GM12878 (cell line): Measurements from ENCODE around the gene CITED1. TPM values are rescaled to one million over a fixed set of nuclear protein-coding genes. Genes with fewer than 3 reads are reported as not detected.

Experiments
- ATAC-seq: fragments of 200-7000 bp; cut with Tn5 transposase; 3 replicates; pipeline ENCODE4 v1.9.1; 2020; ENCODE audit warnings: mild to moderate bottlenecking, moderate library complexity
- Bru-seq: library from RNA; stranded (reverse); fragments of 400-500 nt; gene quantifications from one replicate; lab custom pipeline; 2021; lab: Mats Ljungman, UMichigan
- BruChase-seq, 2 experiments: library from RNA; stranded (reverse); fragments of 400-500 nt; gene quantifications; one replicate each; lab custom pipeline; 2021; lab: Mats Ljungman, UMichigan
- BruUV-seq: library from RNA; stranded (reverse); fragments of 400-500 nt; replicated peaks from 2 replicates; lab custom pipeline; 2021; lab: Mats Ljungman, UMichigan
- CTCF ChIA-PET: fragments of 300-600 bp; sonication (Branson Sonifier 250); formaldehyde crosslinking; extraction: SDS; loops from one replicate; lab custom pipeline; 2021; ENCODE audit warnings: inconsistent platforms; lab: Yijun Ruan, JAX
- POLR2A ChIA-PET: fragments of 350-600 bp; formaldehyde crosslinking; extraction: SDS; loops from one replicate; lab custom pipeline; 2021; ENCODE audit warnings: inconsistent platforms; lab: Charles Lee
- RAD21 ChIA-PET: fragments of 300-600 bp; sonication (Branson Sonifier 250); formaldehyde crosslinking; loops from one replicate; lab custom pipeline; 2023; ENCODE audit warnings: antibody characterized with exemption; ENCODE audit not compliant: unreplicated experiment; lab: Charles Lee
- SMC1A ChIA-PET: fragments of 300-600 bp; sonication (Branson Sonifier 250); formaldehyde crosslinking; loops from one replicate; lab custom pipeline; 2023; ENCODE audit not compliant: unreplicated experiment, uncharacterized antibody; lab: Charles Lee
- DNase-seq: peaks from one replicate; pipeline ENCODE4 v3.0.0-alpha.2; 2011; ENCODE audit warnings: low read depth, low spot score
- FAIRE-seq: peaks from 3 replicates; lab custom pipeline; 2011; peaks lifted over from hg19 to GRCh38; lab: Jason Lieb, UNC
- H2AFZ ChIP-seq: 2 replicates; pipeline ENCODE4 v1.6.0; 2011; ENCODE audit warnings: low read depth, low read length, control low read depth; ENCODE audit not compliant: control insufficient read depth
- H3K27ac ChIP-seq: 2 replicates; pipeline ENCODE4 v1.5.1; 2011; ENCODE audit warnings: control low read depth; ENCODE audit not compliant: control insufficient read depth, insufficient read depth
- H3K27me3 ChIP-seq, 2 experiments: replicated peaks in 1 of 2; 2 replicates each; pipeline versions ENCODE4 v1.6.0 to v1.6.1; 2011; ENCODE audit warnings: low read length in 1 of 2; ENCODE audit not compliant: control insufficient read depth in 2 of 2, insufficient read depth in 2 of 2
- H3K36me3 ChIP-seq, 2 experiments: 2 replicates each; pipeline ENCODE4 v1.5.1; 2011; ENCODE audit warnings: low read length in 1 of 2; ENCODE audit not compliant: control insufficient read depth in 2 of 2, insufficient read depth in 2 of 2
- H3K4me1 ChIP-seq: 2 replicates; pipeline ENCODE4 v1.6.1; 2011; ENCODE audit warnings: mild to moderate bottlenecking, low read length, moderate library complexity, mixed read lengths; ENCODE audit not compliant: control insufficient read depth, insufficient read depth
- H3K4me2 ChIP-seq: 2 replicates; pipeline ENCODE4 v1.6.0; 2011; ENCODE audit warnings: control low read depth; ENCODE audit not compliant: control insufficient read depth, insufficient read depth
- H3K4me3 ChIP-seq: fragments of 200-600 bp; sonication (generic); 2 replicates; pipeline ENCODE4 v1.5.1; 2016
- H3K79me2 ChIP-seq: 2 replicates; pipeline ENCODE4 v1.6.0; 2011; ENCODE audit warnings: low read length; ENCODE audit not compliant: control insufficient read depth, insufficient read depth
- H3K9ac ChIP-seq: 2 replicates; pipeline ENCODE4 v1.8.0; 2011; ENCODE audit warnings: low read length, control low read depth, mixed read lengths; ENCODE audit not compliant: control insufficient read depth, insufficient read depth
- H3K9me3 ChIP-seq: replicated peaks from 3 replicates; pipeline ENCODE4 v1.5.1; 2011; ENCODE audit warnings: mild to moderate bottlenecking, low read length; ENCODE audit not compliant: control insufficient read depth, insufficient read depth
- H4K20me1 ChIP-seq: 2 replicates; pipeline ENCODE4 v1.6.0; 2011; ENCODE audit not compliant: control insufficient read depth, insufficient read depth
- CBX5 ChIP-seq: sonication (generic); IDR thresholded peaks from 2 replicates; pipeline ENCODE4 v1.6.1; 2016; ENCODE audit warnings: low read depth, moderate library complexity, mild to moderate bottlenecking, inconsistent platforms
- CHD4 ChIP-seq: fragments of 200-600 bp; sonication (generic); IDR thresholded peaks from 2 replicates; pipeline ENCODE4 v1.6.1; 2016; ENCODE audit warnings: mild to moderate bottlenecking
- EGR1 ChIP-seq, 2 experiments: IDR thresholded peaks; 1 replicate in 1 of 2; 2 replicates in 1 of 2; pipeline ENCODE4 v1.6.1; 2011 to 2012; ENCODE audit warnings: low read depth in 2 of 2, low read length in 2 of 2, borderline replicate concordance in 1 of 2, mild to moderate bottlenecking in 1 of 2, moderate library complexity in 1 of 2
- EP300 ChIP-seq, 2 experiments: fragments of 150-350 bp in 1 of 2; IDR thresholded peaks; 2 replicates each; pipeline ENCODE4 v1.6.1; 2011 to 2012; ENCODE audit warnings: low read depth in 2 of 2, low read length in 2 of 2, borderline replicate concordance in 1 of 2, improper control_type of control experiment in 1 of 2, inconsistent platforms in 1 of 2; ENCODE audit not compliant: control insufficient read depth in 1 of 2
- ETV6 ChIP-seq, 2 experiments: fragments of 450-650 bp in 1 of 2; IDR thresholded peaks in 1 of 2; conservative IDR thresholded peaks in 1 of 2; 2 replicates each; pipeline ENCODE4 v1.6.1; 2014; ENCODE audit warnings: antibody characterized with exemption in 1 of 2, borderline replicate concordance in 1 of 2, low read depth in 1 of 2, mild to moderate bottlenecking in 1 of 2, moderate library complexity in 1 of 2
- IRF4 ChIP-seq: IDR thresholded peaks from 2 replicates; pipeline ENCODE4 v1.6.1; 2011; ENCODE audit warnings: low read depth, low read length
- MYC ChIP-seq: IDR thresholded peaks from 2 replicates; pipeline ENCODE4 v1.6.1; 2011; ENCODE audit warnings: mild to moderate bottlenecking, low read length, moderate library complexity, inconsistent platforms; ENCODE audit not compliant: insufficient read depth, insufficient replicate concordance, insufficient read length, severe bottlenecking
- POLR2AphosphoS2 ChIP-seq: IDR thresholded peaks from 2 replicates; pipeline ENCODE4 v1.6.1; 2011; ENCODE audit warnings: low read depth, mild to moderate bottlenecking, low read length, improper control_type of control experiment, moderate library complexity
- SUPT20H ChIP-seq: IDR thresholded peaks from 2 replicates; pipeline ENCODE4 v1.6.1; 2011; ENCODE audit warnings: low read depth, mild to moderate bottlenecking, low read length, moderate library complexity, borderline replicate concordance; ENCODE audit not compliant: control insufficient read depth
- YY1 ChIP-seq: IDR thresholded peaks from 2 replicates; pipeline ENCODE4 v1.6.1; 2011; ENCODE audit warnings: low read depth, mild to moderate bottlenecking, low read length
- ZNF622 ChIP-seq: fragments of 450-650 bp; IDR thresholded peaks from 2 replicates; pipeline ENCODE4 v1.6.1; 2017; ENCODE audit warnings: mild to moderate bottlenecking, inconsistent platforms
- WGBS: methylation state at CpG from one replicate; pipeline ENCODE4 v1.1.6; 2016; ENCODE audit warnings: low lambda C conversion rate; ENCODE audit not compliant: insufficient replicate concordance, insufficient coverage; ENCODE audit errors: missing lambda C conversion rate; 5-methylcytosine and 5-hydroxymethylcytosine counted together
- in situ Hi-C: fragments of 300-500 bp; cut with MboI; formaldehyde crosslinking; loops from 9 replicates; pipeline ENCODE4 v1.14.3; 2018; ENCODE audit warnings: mixed read lengths
- intact Hi-C: fragments of 100-400 bp; cut with micrococcal nuclease; formaldehyde crosslinking; loops from one replicate; pipeline ENCODE4 v1.14.2; 2022; ENCODE audit not compliant: unreplicated experiment
- long read RNA-seq, 2 experiments: library from polyadenylated mRNA; unstranded; transcript quantifications; one replicate each; pipeline ENCODE4 v2.0.0, GENCODE V29; 2019 to 2020
- polyA minus RNA-seq, 3 experiments: library from RNA; depleted of rRNA, polyadenylated mRNA; stranded (reverse); fragments of >200 nt; gene quantifications; 2 replicates each; pipeline ENCODE4 v1.2.3, GENCODE V29; 2011
- polyA plus RNA-seq, 11 experiments: library from polyadenylated mRNA; depleted of rRNA in 4 of 11; unstranded in 6 of 11; stranded (reverse) in 5 of 11; fragments of >200 nt; fragmentation: Nextera tagmentation in 4 of 11; fragmentation: Illumina TruSeq in 1 of 11; extraction: Ambion mirVana in 4 of 11; extraction: Trizol in 1 of 11; gene quantifications; 1 replicate in 1 of 11; 2 replicates in 10 of 11; pipeline versions ENCODE4 v1.2.1 to v1.2.3, GENCODE V29; 2011 to 2016; ENCODE audit warnings: inconsistent platforms in 2 of 11, missing spikeins in 2 of 11, low read depth in 1 of 11
- total RNA-seq, 4 experiments: library from RNA; depleted of rRNA in 3 of 4; stranded (reverse); fragments of >200 nt in 3 of 4; fragmentation: Illumina TruSeq in 1 of 4; extraction: Trizol in 1 of 4; gene quantifications; 2 replicates each; pipeline versions ENCODE4 v1.2.1 to v1.2.3, GENCODE V29; 2013 to 2021
- TF ChIP-seq, protein P1 (sequence below): fragments of 450-650 bp; IDR thresholded peaks from 2 replicates; pipeline ENCODE4 v1.6.1; 2018; ENCODE audit warnings: mild to moderate bottlenecking, low read depth, moderate library complexity; ENCODE audit not compliant: partially characterized antibody

The CITED1 gene
- not detected in 2 replicates for total RNA-seq (2013; cell fraction: nucleolus; rRNA removed)
- 0.22 TPM in 1 of 2 replicates, not detected in the other for total RNA-seq (2014; rRNA removed)
- not detected in 2 replicates for total RNA-seq (2014; rRNA removed; fragmentation: Illumina TruSeq; extraction: Trizol)
- not detected in 2 replicates for total RNA-seq (2021)
- not detected for polyA plus RNA-seq (2011; ENCODE audit: low read depth)
- 0.30 TPM in 1 of 2 replicates, not detected in the other for polyA plus RNA-seq (2011; rRNA removed)
- polyA plus RNA-seq (2011; cell fraction: cytosol; rRNA removed) = 0.10 TPM in 1 of 2 replicates, not detected in the other
- polyA plus RNA-seq (2011; cell fraction: nucleus; rRNA removed) = 0.33 TPM in 1 of 2 replicates, not detected in the other
- not detected in 2 replicates for polyA plus RNA-seq (2012)
- not detected in 2 replicates for polyA plus RNA-seq (2014; fragmentation: Illumina TruSeq; extraction: Trizol)
- polyA plus RNA-seq (2014; fragmentation: Nextera tagmentation; extraction: Ambion mirVana) = not detected
- polyA plus RNA-seq (2014; rRNA removed) = 0.36 and 0.56 TPM in 2 replicates
- polyA plus RNA-seq (2016; fragmentation: Nextera tagmentation; extraction: Ambion mirVana) = not detected
- 0.26 TPM in 1 of 2 replicates, not detected in the other for polyA minus RNA-seq (2011; rRNA and poly(A)+ RNA removed)
- not detected in 2 replicates for polyA minus RNA-seq (2011; cell fraction: cytosol; rRNA and poly(A)+ RNA removed)
- not detected in 2 replicates for polyA minus RNA-seq (2011; cell fraction: nucleus; rRNA and poly(A)+ RNA removed)
- Bru-seq, nascent RNA = percentile 8 among the genes with signal in this experiment
- BruChase-seq, experiment 1, labeled RNA remaining after a 6-hour chase = not detected
- BruChase-seq, experiment 2, labeled RNA remaining after a 2-hour chase = not detected
- long read RNA-seq, experiment 1 = 0 reads
- long read RNA-seq, experiment 2 = 0 reads

DNA sequence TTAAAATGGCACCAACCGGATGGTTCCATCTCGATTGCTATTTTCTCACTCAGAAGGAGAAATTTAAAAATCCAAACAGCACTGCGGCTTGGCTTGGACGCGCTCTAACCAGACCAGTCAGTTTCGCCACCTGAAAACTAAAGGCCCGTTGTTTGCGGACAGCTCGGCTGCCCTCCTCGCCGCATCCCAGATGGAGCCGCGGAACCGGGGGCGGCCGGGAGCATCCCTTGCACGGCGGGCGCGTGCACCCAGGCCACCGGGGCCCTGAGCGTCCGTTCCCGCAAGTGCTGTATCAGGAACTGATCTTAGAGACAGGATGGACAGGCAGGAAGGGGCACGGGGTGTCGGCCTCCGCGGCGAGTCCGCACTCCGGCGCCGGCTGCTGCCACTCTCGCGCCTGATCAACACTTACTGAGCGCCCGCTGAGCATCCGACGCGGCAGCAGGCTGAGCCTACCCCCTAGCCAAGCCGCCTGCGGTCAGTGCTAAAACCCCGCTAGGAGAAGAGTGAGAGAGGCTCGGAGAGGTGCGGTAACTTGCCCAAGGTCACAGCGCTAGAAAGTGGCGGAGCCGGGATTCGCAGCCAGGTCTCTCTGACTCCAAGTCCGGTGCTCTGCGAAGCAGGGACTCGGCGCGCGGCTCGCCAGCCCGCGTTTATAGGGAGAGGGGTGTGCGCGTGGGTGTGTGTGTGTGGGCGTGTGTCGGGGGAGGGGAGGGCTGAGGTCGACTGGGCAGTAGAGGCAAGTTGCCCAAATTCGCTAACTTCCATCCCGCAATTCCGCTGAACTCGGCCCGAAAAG, at the start of gene CITED1:
CITED1 (minus strand) TSS at position 629 of the 799 bp plus-strand sequence. CDS start 3,045 bp downstream, outside the sequence.
- Histone ChIP-seq H4K20me1 (no peaks in the 10 kb centered on the region), H3K27me3 (peaks cover 7 to 26% of the 10 kb centered on the region in 2 experiments), H3K4me1 (no peaks in the 10 kb centered on the region), H2AFZ (no peak within 1 kb of the TSS), H3K9ac (no peak within 1 kb of the TSS), H3K9me3 (no peaks in the 10 kb centered on the region; the same call in 1 of the 3 replicates), H3K27ac (no peak within 1 kb of the TSS), H3K4me2 (peak within 1 kb of the TSS; percentile 71), H3K4me3 (peak within 1 kb of the TSS; percentile 27; the same call in 1 of the 2 replicates), H3K79me2 (no peaks in the 10 kb centered on the region), H3K36me3 (no peaks in the 10 kb centered on the region)
- ChIA-PET SMC1A (no interaction called here), POLR2A (no interaction called here), RAD21 (no interaction called here), CTCF (no interaction called here)
- in situ Hi-C loops = no loop called here
- no TSS peak for BruUV-seq
- FAIRE-seq (no peak), ATAC-seq (peak; percentile 28), DNase-seq (no peak)
- 32% methylated on average over 54 of the region's 68 CpGs for WGBS
- intact Hi-C loops = no loop called here
- TF ChIP-seq EP300 (IDR thresholded peaks at IDR 0.05; ENCODE audit: borderline replicate concordance in 1 of 2, control insufficient read depth in 1 of 2, low read depth in 2 of 2, low read length in 2 of 2) (no peak), CBX5 (no peak), SUPT20H (no peak), POLR2AphosphoS2 (no peak), ZNF622 (no peak), MYC (no peak), IRF4 (no peak), EGR1 (IDR thresholded peaks at IDR 0.05; ENCODE audit: borderline replicate concordance in 1 of 2, low read depth in 2 of 2, low read length in 2 of 2) (no peak), ETV6 (conservative IDR thresholded peaks at IDR 0.05 in 1 of 2, IDR thresholded peaks at IDR 0.05 in 1 of 2; ENCODE audit: borderline replicate concordance in 1 of 2, low read depth in 1 of 2) (no peak), YY1 (no peak), CHD4 (no peak)
- TF ChIP-seq, protein P1, sequence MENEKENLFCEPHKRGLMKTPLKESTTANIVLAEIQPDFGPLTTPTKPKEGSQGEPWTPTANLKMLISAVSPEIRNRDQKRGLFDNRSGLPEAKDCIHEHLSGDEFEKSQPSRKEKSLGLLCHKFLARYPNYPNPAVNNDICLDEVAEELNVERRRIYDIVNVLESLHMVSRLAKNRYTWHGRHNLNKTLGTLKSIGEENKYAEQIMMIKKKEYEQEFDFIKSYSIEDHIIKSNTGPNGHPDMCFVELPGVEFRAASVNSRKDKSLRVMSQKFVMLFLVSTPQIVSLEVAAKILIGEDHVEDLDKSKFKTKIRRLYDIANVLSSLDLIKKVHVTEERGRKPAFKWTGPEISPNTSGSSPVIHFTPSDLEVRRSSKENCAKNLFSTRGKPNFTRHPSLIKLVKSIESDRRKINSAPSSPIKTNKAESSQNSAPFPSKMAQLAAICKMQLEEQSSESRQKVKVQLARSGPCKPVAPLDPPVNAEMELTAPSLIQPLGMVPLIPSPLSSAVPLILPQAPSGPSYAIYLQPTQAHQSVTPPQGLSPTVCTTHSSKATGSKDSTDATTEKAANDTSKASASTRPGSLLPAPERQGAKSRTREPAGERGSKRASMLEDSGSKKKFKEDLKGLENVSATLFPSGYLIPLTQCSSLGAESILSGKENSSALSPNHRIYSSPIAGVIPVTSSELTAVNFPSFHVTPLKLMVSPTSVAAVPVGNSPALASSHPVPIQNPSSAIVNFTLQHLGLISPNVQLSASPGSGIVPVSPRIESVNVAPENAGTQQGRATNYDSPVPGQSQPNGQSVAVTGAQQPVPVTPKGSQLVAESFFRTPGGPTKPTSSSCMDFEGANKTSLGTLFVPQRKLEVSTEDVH = no peak
